ENCODE measurements around the gene EIF4H.
"Not testable (repeated sequence)": the region's sequence is repeated elsewhere in the genome, so short reads cannot be mapped to it uniquely, and the experiment has no call there.

The EIF4H gene

GRCh38 chr7:74224907-74225306 is 50.8 kb downstream of the EIF4H start:
- not testable (repeated sequence) for DNase-seq (ENCODE audit: low spot score)

- DNase-seq (ENCODE audit: low spot score) = no peak
These were observed 51.2 kb downstream of the EIF4H start for GRCh38 chr7:74225400-74225799.

- DNase-seq (ENCODE audit: low spot score) = no peak
These were observed 52.5 kb downstream of the EIF4H start for GRCh38 chr7:74226633-74227032.

- DNase-seq (ENCODE audit: low spot score) = no peak
These were observed 55.1 kb downstream of the EIF4H start for GRCh38 chr7:74228951-74229900.

- DNase-seq (ENCODE audit: low spot score) = no peak
These were observed 56.5 kb downstream of the EIF4H start for GRCh38 chr7:74230446-74231231.

- no peak for DNase-seq (ENCODE audit: low spot score)
These were observed 57.1 kb downstream of the EIF4H start for GRCh38 chr7:74231232-74231590.

GRCh38 chr7:74233655-74234285 is 59.6 kb downstream of the EIF4H start:
- no peak for DNase-seq (ENCODE audit: low spot score)

- no peak for DNase-seq (ENCODE audit: low spot score)
These were observed 61.5 kb downstream of the EIF4H start for GRCh38 chr7:74235518-74236268.

- DNase-seq (ENCODE audit: low spot score) = no peak
These were observed 62.1 kb downstream of the EIF4H start for GRCh38 chr7:74236284-74236683.

- no peak for DNase-seq (ENCODE audit: low spot score)
These were observed 66.3 kb downstream of the EIF4H start for GRCh38 chr7:74240482-74240881.

GRCh38 chr7:74242122-74242443 is 67.9 kb downstream of the EIF4H start:
- no peak for DNase-seq (ENCODE audit: low spot score)

GRCh38 chr7:74246497-74246896 is 72.3 kb downstream of the EIF4H start:
- DNase-seq (ENCODE audit: low spot score) = no peak
